RWPE2 (cell line): ENCODE data around the gene EXT2.

Experiments used
- ATAC-seq: fragments of 200-7000 bp; cut with Tn5 transposase; 3 replicates; pipeline ENCODE4 v1.9.1; 2021; ENCODE audit warnings: low read depth
- DNase-seq: peaks from one replicate; pipeline ENCODE4 v3.0.0-alpha.2; 2020; ENCODE audit warnings: low spot score
- H3K27ac ChIP-seq: fragments of 450-650 bp; 2 replicates; pipeline ENCODE4 v1.5.1; 2017; ENCODE audit warnings: mild to moderate bottlenecking; ENCODE audit not compliant: poor library complexity, severe bottlenecking
- H3K27me3 ChIP-seq: fragments of 250-450 bp; sonication (Bioruptor Pico); 2 replicates; pipeline ENCODE4 v1.5.1; 2021; ENCODE audit warnings: mild to moderate bottlenecking, moderate library complexity; ENCODE audit not compliant: insufficient read depth, poor library complexity, severe bottlenecking
- H3K36me3 ChIP-seq: fragments of 250-450 bp; sonication (Bioruptor Pico); 2 replicates; pipeline ENCODE4 v1.5.1; 2020; ENCODE audit warnings: low read depth, mild to moderate bottlenecking, moderate library complexity
- H3K4me1 ChIP-seq: fragments of 250-450 bp; sonication (Bioruptor Pico); 2 replicates; pipeline ENCODE4 v1.5.1; 2021; ENCODE audit warnings: mild to moderate bottlenecking, moderate library complexity; ENCODE audit not compliant: insufficient read depth, poor library complexity, severe bottlenecking
- H3K4me3 ChIP-seq: fragments of 250-450 bp; sonication (Bioruptor Pico); 2 replicates; pipeline ENCODE4 v1.5.1; 2021; ENCODE audit warnings: mild to moderate bottlenecking, moderate library complexity; ENCODE audit not compliant: severe bottlenecking
- H3K9me3 ChIP-seq: fragments of 250-450 bp; sonication (Bioruptor Pico); 2 replicates; pipeline ENCODE4 v1.5.1; 2021; ENCODE audit warnings: mild to moderate bottlenecking, moderate library complexity; ENCODE audit not compliant: severe bottlenecking
- CTCF ChIP-seq: fragments of 450-650 bp; IDR thresholded peaks from one replicate; pipeline ENCODE4 v1.5.1; 2017; ENCODE audit warnings: mild to moderate bottlenecking, moderate library complexity; ENCODE audit not compliant: poor library complexity, severe bottlenecking

Gene EXT2

GRCh38 chr11:44191322-44192016, 96.0 kb downstream of the EXT2 start:
- peaks cover 8% of the 10 kb centered on the region for H3K9me3 ChIP-seq
- H3K36me3 ChIP-seq, result peaks cover 18% of the 10 kb centered on the region
- H3K4me3 ChIP-seq, result no peak overlapping the region
- ATAC-seq, result no peak
- no peak for DNase-seq
- H3K27ac ChIP-seq, result no peak overlapping the region
- TF ChIP-seq CTCF, result no peak
- H3K4me1 ChIP-seq, result no peaks in the 10 kb centered on the region
- no peaks in the 10 kb centered on the region for H3K27me3 ChIP-seq

GRCh38 chr11:44192017-44192385, 96.5 kb downstream of the EXT2 start:
- H3K4me3 ChIP-seq, result no peak overlapping the region

DNA sequence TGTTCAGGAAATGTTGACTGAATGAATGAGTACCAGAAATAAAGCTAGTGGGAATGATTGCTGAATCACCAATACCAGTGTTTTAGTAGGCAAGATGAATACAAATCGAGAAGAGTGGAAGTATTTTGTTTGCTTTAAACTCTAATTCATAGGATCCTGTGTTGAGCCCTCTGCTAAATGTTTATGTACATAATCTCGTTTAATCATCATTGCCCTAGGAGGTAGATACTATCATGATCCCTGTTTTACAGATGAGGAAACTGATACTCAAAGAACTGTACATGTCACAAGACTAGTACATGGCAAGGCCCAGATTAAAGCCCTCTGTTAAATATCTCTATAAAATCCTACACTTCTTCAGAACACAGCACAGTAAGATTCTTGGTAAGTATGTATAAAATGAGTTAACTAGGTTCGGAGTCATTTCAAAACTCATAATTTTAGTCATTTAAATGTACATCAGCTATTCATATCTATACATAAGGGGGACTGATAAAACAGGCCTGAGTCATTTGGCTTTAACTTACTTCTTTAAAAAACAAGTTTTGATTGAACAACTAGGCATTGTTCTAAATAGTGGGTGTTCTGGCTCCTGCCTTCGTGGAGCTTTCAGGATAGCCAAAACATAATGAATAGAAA, 97.1 kb downstream of the EXT2 start:
- no peaks in the 10 kb centered on the region for H3K27me3 ChIP-seq
- ATAC-seq (no peak), DNase-seq (no peak)
- no peak overlapping the region for H3K4me3 ChIP-seq
- H3K9me3 ChIP-seq, result peaks cover 8% of the 10 kb centered on the region
- no peak overlapping the region for H3K27ac ChIP-seq
- no peaks in the 10 kb centered on the region for H3K4me1 ChIP-seq
- no peak for TF ChIP-seq CTCF
- H3K36me3 ChIP-seq, result peaks cover 18% of the 10 kb centered on the region

More at GRCh38 chr11:44192017-44192385, 96.5 kb downstream of the EXT2 start:
- H3K36me3 ChIP-seq, result peaks cover 18% of the 10 kb centered on the region
- DNase-seq (no peak), ATAC-seq (no peak)
- no peaks in the 10 kb centered on the region for H3K4me1 ChIP-seq
- no peaks in the 10 kb centered on the region for H3K27me3 ChIP-seq
- H3K27ac ChIP-seq, result no peak overlapping the region
- TF ChIP-seq CTCF, result no peak
- peaks cover 8% of the 10 kb centered on the region for H3K9me3 ChIP-seq

GRCh38 chr11:44193856-44194255, 98.4 kb downstream of the EXT2 start:
- no peak for DNase-seq

More at GRCh38 chr11:44193856-44194255, 98.4 kb downstream of the EXT2 start:
- no peak for ATAC-seq
- no peak for TF ChIP-seq CTCF
- Histone ChIP-seq H3K27ac (no peak overlapping the region), H3K27me3 (no peaks in the 10 kb centered on the region), H3K4me3 (no peak overlapping the region), H3K4me1 (no peaks in the 10 kb centered on the region), H3K36me3 (peaks cover 25% of the 10 kb centered on the region), H3K9me3 (peaks cover under 1% of the 10 kb centered on the region)
